ENCODE data around the gene UTS2. TPM values are rescaled to one million over a fixed set of nuclear protein-coding genes. Genes with fewer than 3 reads are reported as not detected.
A peak's percentile ranks its signal among the peaks of the same experiment; 100 is the strongest.

UTS2 gene
- total RNA-seq, 4 donors from 2014 or later: not detected

GRCh38 chr1:7827126-7827955 is 25.5 kb downstream of the UTS2 start:
- Histone ChIP-seq H3K4me3 (peak overlapping the region; percentile 31 to 50 (median 32)), H3K9me3 (no peaks in the 10 kb centered on the region), H3K27ac (replicated peaks in 1 of 4) (peak overlapping the region in 3 of 4 donors; percentile 53 to 63 (median 54)), H3K27me3 (no peaks in the 10 kb centered on the region), H3K4me1 (peaks cover 0 to 42% (median 33%) of the 10 kb centered on the region in 4 donors), H3K36me3 (peaks cover 38 to 85% (median 65%) of the 10 kb centered on the region in 4 donors)
- TF ChIP-seq CTCF (IDR thresholded peaks at IDR 0.05) (no peak), POLR2AphosphoS5 (IDR thresholded peaks at IDR 0.05) (no peak), POLR2A (IDR thresholded peaks at IDR 0.05; ENCODE audit: low read depth) (no peak), EP300 (IDR thresholded peaks at IDR 0.05) (no peak)
- intact Hi-C loops (cut with DNase I): no loop called here
- no peak for DNase-seq (ENCODE audit: extremely low spot score)
- WGBS: 80% methylated on average over 39 of the region's 39 CpGs

GRCh38 chr1:7826363-7826762 is 26.5 kb downstream of the UTS2 start:
- no peak for DNase-seq (ENCODE audit: extremely low spot score)
- peak overlapping the region in 1 of 4 donors; percentile 50 for H3K4me3 ChIP-seq
- WGBS: 84% methylated on average over 7 of the region's 7 CpGs
- no peaks in the 10 kb centered on the region for H3K27me3 ChIP-seq
- H3K9me3 ChIP-seq: no peaks in the 10 kb centered on the region
- intact Hi-C loops (cut with DNase I): no loop called here
- H3K36me3 ChIP-seq: peaks cover 42 to 94% (median 74%) of the 10 kb centered on the region in 4 donors
- peaks cover 0 to 33% (median 27%) of the 10 kb centered on the region in 4 donors for H3K4me1 ChIP-seq
- peak overlapping the region in 1 of 4 donors; percentile 53 for H3K27ac ChIP-seq (replicated peaks in 1 of 4)
- TF ChIP-seq POLR2AphosphoS5 (IDR thresholded peaks at IDR 0.05) (no peak), POLR2A (IDR thresholded peaks at IDR 0.05; ENCODE audit: low read depth) (no peak), EP300 (IDR thresholded peaks at IDR 0.05) (no peak), CTCF (IDR thresholded peaks at IDR 0.05) (no peak)

- Histone ChIP-seq H3K27ac (replicated peaks in 1 of 4) (no peak overlapping the region), H3K27me3 (no peaks in the 10 kb centered on the region), H3K36me3 (peaks cover 42 to 97% (median 81%) of the 10 kb centered on the region in 4 donors), H3K4me1 (peaks cover 0 to 22% (median 16%) of the 10 kb centered on the region in 4 donors), H3K9me3 (no peaks in the 10 kb centered on the region), H3K4me3 (no peak overlapping the region)
- no peak for DNase-seq (ENCODE audit: extremely low spot score)
- 95% methylated on average over 8 of the region's 8 CpGs for WGBS
- TF ChIP-seq POLR2AphosphoS5 (IDR thresholded peaks at IDR 0.05): no peak
- no peak for TF ChIP-seq EP300 (IDR thresholded peaks at IDR 0.05)
- TF ChIP-seq CTCF (IDR thresholded peaks at IDR 0.05): no peak
- TF ChIP-seq POLR2A (IDR thresholded peaks at IDR 0.05; ENCODE audit: low read depth): no peak
- intact Hi-C loops (cut with DNase I): no loop called here
These were observed 28.2 kb downstream of the UTS2 start for GRCh38 chr1:7824701-7825100.

- H3K36me3 ChIP-seq: peaks cover 47 to 95% (median 82%) of the 10 kb centered on the region in 4 donors
- no peak overlapping the region for H3K4me3 ChIP-seq
- no peaks in the 10 kb centered on the region for H3K27me3 ChIP-seq
- DNase-seq (ENCODE audit: extremely low spot score): no peak
- WGBS: 96% methylated on average over 3 of the region's 3 CpGs
- intact Hi-C loops (cut with DNase I): no loop called here
- H3K9me3 ChIP-seq: no peaks in the 10 kb centered on the region
- no peak overlapping the region for H3K27ac ChIP-seq (replicated peaks in 1 of 4)
- H3K4me1 ChIP-seq: no peaks in the 10 kb centered on the region
- TF ChIP-seq EP300 (IDR thresholded peaks at IDR 0.05) (no peak), POLR2A (IDR thresholded peaks at IDR 0.05; ENCODE audit: low read depth) (no peak), POLR2AphosphoS5 (IDR thresholded peaks at IDR 0.05) (no peak), CTCF (IDR thresholded peaks at IDR 0.05) (no peak)
These were observed 31.6 kb downstream of the UTS2 start for GRCh38 chr1:7821282-7821681.

All from esophagus muscularis mucosa (tissue), 4 donors.